ENCODE data around the gene CTNNA3. TPM values are rescaled to one million over a fixed set of nuclear protein-coding genes. Genes with fewer than 3 reads are reported as not detected.

The CTNNA3 gene
- total RNA-seq, 2 experiments from 2014 or later, result 0.30 TPM; not detected in 1

DNA sequence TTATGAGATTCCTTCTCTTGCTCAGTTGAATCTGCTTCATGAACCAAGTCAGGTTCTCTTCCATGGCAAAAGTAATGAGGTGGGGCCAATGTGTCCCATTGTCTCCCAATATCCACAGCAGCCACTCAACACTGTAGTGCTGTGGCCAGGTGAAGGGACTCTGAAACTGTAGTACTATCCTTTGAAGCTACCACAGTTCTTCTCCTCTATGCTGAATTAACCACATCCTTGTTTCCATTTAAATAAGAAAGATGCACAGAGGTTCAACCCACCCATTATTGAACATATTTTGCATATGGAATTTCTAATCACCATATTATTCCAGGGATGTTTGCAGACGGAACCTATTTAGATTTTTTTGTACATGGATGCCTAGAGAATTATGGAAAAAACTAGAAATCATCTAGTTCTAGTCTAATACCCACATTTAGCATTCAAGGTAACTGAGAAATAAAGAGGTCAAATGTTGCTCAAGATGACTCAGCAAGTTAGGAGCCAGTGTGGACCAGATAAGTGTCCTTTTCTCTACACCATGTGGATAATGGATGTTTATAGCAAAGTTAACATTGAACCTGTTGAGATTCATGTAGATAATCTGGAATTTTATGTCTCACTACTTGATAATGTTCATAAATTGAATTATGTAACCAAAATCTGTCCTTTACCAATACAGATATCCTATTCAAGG, 705.7 kb downstream of the CTNNA3 start:
- H3K27ac Mint-ChIP-seq, result no peak overlapping the region
- H3K36me3 Mint-ChIP-seq (ENCODE audit: low read depth), result no peaks in the 10 kb centered on the region
- H3K27me3 Mint-ChIP-seq, result no peaks in the 10 kb centered on the region
- no peak overlapping the region for H3K4me3 Mint-ChIP-seq
- POLR2A ChIA-PET, result no interaction called here
- intact Hi-C loops (cut with DNase I, micrococcal nuclease), result no loop called here
- CTCF ChIA-PET, result no interaction called here
- ATAC-seq (no peak), DNase-seq (no peak)
- H3K9me3 Mint-ChIP-seq (ENCODE audit: low read depth), result no peaks in the 10 kb centered on the region
- no peaks in the 10 kb centered on the region for H3K4me1 Mint-ChIP-seq

GRCh38 chr10:66983475-66983818, 712.5 kb downstream of the CTNNA3 start:
- no peak overlapping the region for H3K4me3 Mint-ChIP-seq
- intact Hi-C loops (cut with DNase I, micrococcal nuclease), result no loop called here
- H3K36me3 Mint-ChIP-seq (ENCODE audit: low read depth), result no peaks in the 10 kb centered on the region
- no peaks in the 10 kb centered on the region for H3K9me3 Mint-ChIP-seq (ENCODE audit: low read depth)
- DNase-seq (no peak), ATAC-seq (no peak)
- ChIA-PET POLR2A (no interaction called here), CTCF (no interaction called here)
- H3K4me1 Mint-ChIP-seq, result no peaks in the 10 kb centered on the region
- H3K27ac Mint-ChIP-seq, result no peak overlapping the region
- peaks cover 2% of the 10 kb centered on the region for H3K27me3 Mint-ChIP-seq

- POLR2A ChIA-PET, result no interaction called here
- no peaks in the 10 kb centered on the region for H3K9me3 Mint-ChIP-seq (ENCODE audit: low read depth)
- no peaks in the 10 kb centered on the region for H3K36me3 Mint-ChIP-seq (ENCODE audit: low read depth)
- DNase-seq (no peak), ATAC-seq (no peak)
- intact Hi-C loops (cut with DNase I, micrococcal nuclease), result no loop called here
- H3K4me3 Mint-ChIP-seq, result no peak overlapping the region
- CTCF ChIA-PET, result no interaction called here
- H3K27ac Mint-ChIP-seq, result no peak overlapping the region
- H3K27me3 Mint-ChIP-seq, result peaks cover 2% of the 10 kb centered on the region
- H3K4me1 Mint-ChIP-seq, result no peaks in the 10 kb centered on the region
Measured at GRCh38 chr10:66982792-66983474, 713.1 kb downstream of the CTNNA3 start.

DNA sequence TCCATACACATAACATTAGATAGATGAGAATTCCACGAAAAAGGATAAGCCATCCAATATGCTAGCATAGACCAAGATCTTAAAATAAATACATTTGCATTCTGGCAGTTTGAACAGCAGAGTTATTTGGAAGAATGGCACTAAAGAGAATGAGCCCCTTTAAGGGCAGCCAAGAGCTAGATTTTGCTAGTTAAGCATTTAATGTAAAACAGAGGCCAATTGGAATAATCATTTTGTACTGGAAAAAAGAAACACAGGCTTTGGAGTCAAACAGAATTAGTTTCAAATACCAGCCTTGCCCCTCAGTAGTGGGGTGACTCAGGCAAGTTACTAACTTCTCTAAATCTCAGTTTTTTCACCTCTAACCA, 714.0 kb downstream of the CTNNA3 start:
- ChIA-PET POLR2A (no interaction called here), CTCF (no interaction called here)
- intact Hi-C loops (cut with DNase I, micrococcal nuclease), result no loop called here
- no peak overlapping the region for H3K4me3 Mint-ChIP-seq
- H3K27me3 Mint-ChIP-seq, result peaks cover 2% of the 10 kb centered on the region
- H3K4me1 Mint-ChIP-seq, result no peaks in the 10 kb centered on the region
- H3K36me3 Mint-ChIP-seq (ENCODE audit: low read depth), result no peaks in the 10 kb centered on the region
- DNase-seq (no peak), ATAC-seq (no peak)
- no peaks in the 10 kb centered on the region for H3K9me3 Mint-ChIP-seq (ENCODE audit: low read depth)
- H3K27ac Mint-ChIP-seq, result no peak overlapping the region

DNA sequence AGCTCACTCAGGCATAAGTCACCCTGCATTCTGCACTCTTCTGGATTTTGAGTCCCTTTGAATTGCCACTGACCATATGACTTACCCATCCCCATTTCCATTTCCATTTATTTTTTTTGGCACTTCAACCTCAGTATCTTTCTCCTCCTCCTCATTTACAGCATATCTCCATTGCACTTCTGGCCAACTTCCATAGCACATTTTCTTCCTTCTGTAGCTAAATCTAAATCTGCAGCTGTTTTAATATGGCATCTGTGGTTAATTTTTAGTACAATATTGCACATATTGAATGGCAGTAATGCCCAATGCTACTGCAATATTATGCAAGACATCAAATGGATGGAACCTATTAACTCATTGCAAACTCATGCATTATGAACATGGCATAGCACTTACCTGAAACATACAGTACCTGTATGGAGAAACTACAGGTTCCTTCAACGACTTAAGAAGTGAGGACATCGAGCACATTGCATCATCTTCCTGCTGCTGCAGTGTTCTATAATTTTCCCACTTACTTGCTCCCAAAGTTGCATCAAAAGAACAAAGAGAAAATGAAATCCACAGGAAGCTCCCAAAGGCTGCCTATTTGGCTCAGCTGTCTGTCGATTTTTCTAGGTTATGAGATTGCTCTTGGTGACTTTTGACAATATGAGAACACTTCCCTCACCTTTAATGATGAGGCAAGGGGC, 714.5 kb downstream of the CTNNA3 start:
- DNase-seq (no peak), ATAC-seq (no peak)
- Mint-ChIP-seq H3K27ac (no peak overlapping the region), H3K4me1 (no peaks in the 10 kb centered on the region), H3K4me3 (no peak overlapping the region), H3K9me3 (ENCODE audit: low read depth) (peaks cover 2% of the 10 kb centered on the region), H3K36me3 (ENCODE audit: low read depth) (no peaks in the 10 kb centered on the region), H3K27me3 (peaks cover 2% of the 10 kb centered on the region)
- POLR2A ChIA-PET, result no interaction called here
- intact Hi-C loops (cut with DNase I, micrococcal nuclease), result no loop called here
- CTCF ChIA-PET, result no interaction called here

DNA sequence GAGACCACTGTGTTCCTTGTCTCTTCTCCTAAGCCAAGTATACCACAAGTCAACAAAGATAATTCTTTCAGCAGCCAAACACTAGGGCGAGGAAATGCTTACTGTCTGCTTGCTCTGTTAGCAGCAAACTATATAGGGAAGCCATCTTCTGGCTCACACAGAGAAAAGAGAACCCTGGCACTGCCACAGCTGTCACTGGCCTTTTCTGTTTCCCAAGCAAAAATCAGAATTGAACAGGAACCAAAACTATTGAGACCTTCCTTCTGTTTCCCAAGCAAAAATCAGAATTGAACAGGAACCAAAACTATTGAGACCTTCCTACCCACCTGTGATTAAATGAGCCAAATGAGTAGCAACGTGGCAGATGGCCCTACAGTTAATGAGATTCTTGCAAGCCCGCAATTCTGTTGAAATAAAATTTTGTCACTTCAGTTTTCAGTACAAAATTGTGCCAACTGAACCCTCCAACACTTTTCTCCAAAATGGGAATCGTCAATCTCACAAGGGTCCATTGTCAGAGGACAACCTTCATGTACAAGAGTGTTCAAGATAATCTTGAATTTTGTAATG, 715.7 kb downstream of the CTNNA3 start:
- Mint-ChIP-seq H3K27me3 (peaks cover 2% of the 10 kb centered on the region), H3K4me1 (no peaks in the 10 kb centered on the region), H3K4me3 (no peak overlapping the region), H3K36me3 (ENCODE audit: low read depth) (no peaks in the 10 kb centered on the region), H3K9me3 (ENCODE audit: low read depth) (peaks cover 2% of the 10 kb centered on the region), H3K27ac (no peak overlapping the region)
- ChIA-PET CTCF (no interaction called here), POLR2A (no interaction called here)
- DNase-seq (no peak), ATAC-seq (no peak)
- intact Hi-C loops (cut with DNase I, micrococcal nuclease), result no loop called here

DNA sequence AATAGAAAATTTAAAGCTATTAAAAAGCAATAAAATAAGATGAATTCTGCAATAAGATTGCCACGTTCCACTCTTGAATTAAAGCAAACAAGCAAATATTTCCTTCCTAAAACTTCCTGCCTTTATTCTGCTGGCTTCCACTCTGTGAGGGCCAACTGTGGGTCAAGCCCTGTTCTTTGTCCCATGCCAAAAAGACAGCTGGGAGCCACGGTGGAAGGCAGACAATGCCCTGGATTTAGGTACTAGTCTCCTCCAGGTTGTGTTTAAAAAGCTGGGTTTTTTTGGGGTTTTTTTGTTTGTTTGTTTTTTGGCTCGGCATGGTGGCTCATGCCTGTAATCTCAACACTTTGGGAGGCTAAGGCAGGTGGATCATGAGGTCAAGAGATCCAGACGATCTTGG, 731.0 kb downstream of the CTNNA3 start:
- CTCF ChIA-PET, result interaction anchor here (0.6 kb wide), 1 partner anchor 809 kb away, joined by 3 read pairs; no protein-coding TSS in a partner anchor
- H3K4me3 Mint-ChIP-seq, result no peak overlapping the region
- H3K27ac Mint-ChIP-seq, result no peak overlapping the region
- DNase-seq (no peak), ATAC-seq (no peak)
- no peaks in the 10 kb centered on the region for H3K36me3 Mint-ChIP-seq (ENCODE audit: low read depth)
- intact Hi-C loops (cut with DNase I, micrococcal nuclease), result no loop called here
- no peaks in the 10 kb centered on the region for H3K4me1 Mint-ChIP-seq
- H3K27me3 Mint-ChIP-seq, result peaks cover 4% of the 10 kb centered on the region
- H3K9me3 Mint-ChIP-seq (ENCODE audit: low read depth), result no peaks in the 10 kb centered on the region
- POLR2A ChIA-PET, result no interaction called here

- H3K27ac Mint-ChIP-seq, result no peak overlapping the region
- DNase-seq (no peak), ATAC-seq (no peak)
- no peaks in the 10 kb centered on the region for H3K36me3 Mint-ChIP-seq (ENCODE audit: low read depth)
- H3K27me3 Mint-ChIP-seq, result no peaks in the 10 kb centered on the region
- no peaks in the 10 kb centered on the region for H3K9me3 Mint-ChIP-seq (ENCODE audit: low read depth)
- H3K4me3 Mint-ChIP-seq, result no peak overlapping the region
- intact Hi-C loops (cut with DNase I, micrococcal nuclease), result no loop called here
- POLR2A ChIA-PET, result no interaction called here
- CTCF ChIA-PET, result interaction anchor here (1.3 kb wide), 1 partner anchor 27 kb away, joined by 3 read pairs; no protein-coding TSS in a partner anchor
- H3K4me1 Mint-ChIP-seq, result no peaks in the 10 kb centered on the region
Measured at GRCh38 chr10:66958466-66958865, 737.5 kb downstream of the CTNNA3 start.

DNA sequence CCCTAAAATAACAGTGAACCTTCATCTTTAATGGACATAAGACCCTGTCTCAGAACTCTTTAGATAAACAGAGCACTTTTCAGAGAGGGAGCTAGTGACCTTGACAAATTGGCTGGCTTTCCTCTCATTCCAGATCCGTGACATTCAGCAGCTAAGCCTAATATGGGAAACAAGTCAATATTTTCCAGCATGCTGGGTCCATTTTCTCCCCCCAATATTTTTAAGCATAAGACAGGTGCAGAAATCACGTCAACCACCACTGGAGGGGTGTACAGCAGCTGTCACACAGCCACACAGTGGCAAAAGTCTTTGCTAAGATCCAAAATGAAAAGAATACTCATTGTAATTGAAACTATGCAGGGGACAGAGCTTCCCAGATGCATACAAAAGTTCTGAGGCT, 744.1 kb downstream of the CTNNA3 start:
- intact Hi-C loops (cut with DNase I, micrococcal nuclease), result no loop called here
- POLR2A ChIA-PET, result no interaction called here
- H3K27ac Mint-ChIP-seq, result no peak overlapping the region
- H3K4me1 Mint-ChIP-seq, result no peaks in the 10 kb centered on the region
- no peaks in the 10 kb centered on the region for H3K36me3 Mint-ChIP-seq (ENCODE audit: low read depth)
- H3K4me3 Mint-ChIP-seq, result no peak overlapping the region
- no peak for DNase-seq
- ATAC-seq, result no peak
- CTCF ChIA-PET, result no interaction called here
- H3K27me3 Mint-ChIP-seq, result no peaks in the 10 kb centered on the region
- no peaks in the 10 kb centered on the region for H3K9me3 Mint-ChIP-seq (ENCODE audit: low read depth)

DNA sequence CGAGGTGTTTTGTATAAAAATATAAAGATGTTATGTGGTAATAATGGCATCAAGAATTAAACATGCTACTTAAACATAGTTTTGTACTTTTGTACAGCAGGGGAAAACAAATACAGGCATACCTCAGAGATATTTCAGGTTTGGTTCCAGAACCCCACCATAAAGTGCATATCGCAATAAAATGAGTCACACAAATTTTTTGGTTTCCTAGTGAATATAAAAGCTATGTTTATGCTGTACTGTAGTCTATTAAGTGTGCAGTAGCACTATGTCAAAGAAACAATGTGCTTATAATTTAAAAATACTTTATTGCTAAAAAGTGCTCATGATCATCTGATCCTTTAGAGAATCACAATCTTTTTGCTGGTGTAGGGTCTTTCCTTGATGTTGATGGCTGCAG, 752.4 kb downstream of the CTNNA3 start:
- H3K9me3 Mint-ChIP-seq (ENCODE audit: low read depth), result no peaks in the 10 kb centered on the region
- DNase-seq (no peak), ATAC-seq (no peak)
- intact Hi-C loops (cut with DNase I, micrococcal nuclease), result no loop called here
- H3K36me3 Mint-ChIP-seq (ENCODE audit: low read depth), result no peaks in the 10 kb centered on the region
- no peak overlapping the region for H3K27ac Mint-ChIP-seq
- no peaks in the 10 kb centered on the region for H3K4me1 Mint-ChIP-seq
- H3K27me3 Mint-ChIP-seq, result peaks cover 4% of the 10 kb centered on the region
- ChIA-PET POLR2A (no interaction called here), CTCF (interaction anchor here (0.9 to 1.1 kb wide), 2 partner anchors 11 to 15 kb away, joined by 3 read pairs; no protein-coding TSS in a partner anchor)
- H3K4me3 Mint-ChIP-seq, result no peak overlapping the region

DNA sequence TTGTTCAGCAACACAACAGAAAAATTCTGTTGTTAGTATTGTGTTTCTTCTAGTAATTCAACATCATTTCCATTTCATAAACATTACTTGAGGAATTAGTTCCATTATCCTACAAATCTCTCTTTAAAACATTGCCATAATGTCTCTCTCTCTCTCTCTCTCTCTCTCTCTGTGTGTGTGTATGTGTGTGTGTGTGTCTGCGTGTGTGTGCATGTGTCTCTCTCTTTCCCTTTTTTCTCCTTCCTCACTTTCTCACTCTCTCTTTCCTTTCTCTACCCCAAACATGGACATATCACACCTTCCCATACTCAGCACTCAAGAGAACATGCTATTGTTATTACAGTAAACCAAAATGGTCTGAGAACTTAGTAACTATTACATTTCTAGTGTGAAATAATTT, 753.6 kb downstream of the CTNNA3 start:
- no peak for DNase-seq
- no peak for ATAC-seq
- Mint-ChIP-seq H3K9me3 (ENCODE audit: low read depth) (no peaks in the 10 kb centered on the region), H3K4me3 (no peak overlapping the region), H3K27me3 (peaks cover 4% of the 10 kb centered on the region), H3K27ac (no peak overlapping the region), H3K36me3 (ENCODE audit: low read depth) (no peaks in the 10 kb centered on the region), H3K4me1 (no peaks in the 10 kb centered on the region)
- intact Hi-C loops (cut with DNase I, micrococcal nuclease), result no loop called here
- ChIA-PET CTCF (interaction anchor here (0.9 to 1.1 kb wide), 2 partner anchors 10 to 14 kb away, joined by 3 read pairs; no protein-coding TSS in a partner anchor), POLR2A (no interaction called here)

DNA sequence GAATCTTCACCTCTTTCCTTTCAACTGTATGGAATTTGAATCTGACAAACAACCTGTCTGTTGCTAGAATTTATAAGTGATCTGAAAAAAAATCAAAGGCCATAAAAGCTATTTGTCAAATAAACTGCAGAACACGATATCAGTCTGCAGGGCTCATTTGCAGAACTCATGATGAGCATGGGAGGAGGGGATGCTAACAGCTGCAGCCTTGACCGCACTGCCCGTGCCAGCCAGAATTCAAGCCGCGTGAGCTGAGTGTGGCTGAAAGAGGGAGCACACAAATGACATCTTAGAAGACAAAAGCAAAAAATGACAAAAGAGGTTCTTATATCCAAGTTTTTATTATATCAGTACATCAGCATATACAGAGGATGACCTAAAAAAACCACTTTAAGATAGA, 754.5 kb downstream of the CTNNA3 start:
- no peak overlapping the region for H3K4me3 Mint-ChIP-seq
- no peaks in the 10 kb centered on the region for H3K36me3 Mint-ChIP-seq (ENCODE audit: low read depth)
- peaks cover 4% of the 10 kb centered on the region for H3K27me3 Mint-ChIP-seq
- DNase-seq (no peak), ATAC-seq (no peak)
- H3K9me3 Mint-ChIP-seq (ENCODE audit: low read depth), result no peaks in the 10 kb centered on the region
- no peak overlapping the region for H3K27ac Mint-ChIP-seq
- no peaks in the 10 kb centered on the region for H3K4me1 Mint-ChIP-seq
- POLR2A ChIA-PET, result no interaction called here
- intact Hi-C loops (cut with DNase I, micrococcal nuclease), result no loop called here
- CTCF ChIA-PET, result no interaction called here

Measured in activated CD4-positive, alpha-beta T cell treated with anti-CD3 and anti-CD28 coated beads for 36 hours (primary cell).